H1 (cell line): Measurements from ENCODE around the gene ATP1B3. TPM values are rescaled to one million over a fixed set of nuclear protein-coding genes. Genes with fewer than 3 reads are reported as not detected.

Experiments used
- CTCF ChIA-PET: fragments of 300-600 bp; sonication (Branson Sonifier 250); formaldehyde crosslinking; loops from one replicate; lab custom pipeline; 2021; ENCODE audit not compliant: partially characterized antibody; lab: Charles Lee
- POLR2A ChIA-PET: fragments of 300-600 bp; sonication (Branson Sonifier 250); formaldehyde crosslinking; loops from one replicate; lab custom pipeline; 2021; ENCODE audit warnings: inconsistent platforms; ENCODE audit not compliant: partially characterized antibody; lab: Charles Lee
- DNase-seq, 2 experiments: peaks; one replicate each; pipeline versions ENCODE4 v3.0.0 to v3.0.0-alpha.2; 2010 to 2022; ENCODE audit warnings: low spot score in 2 of 2, low read depth in 1 of 2, mixed read lengths in 1 of 2
- FAIRE-seq: peaks from 2 replicates; lab custom pipeline; 2011; peaks lifted over from hg19 to GRCh38; lab: Jason Lieb, UNC
- H2AFZ ChIP-seq: 2 replicates; pipeline ENCODE4 v1.8.1; 2012; ENCODE audit warnings: low read length, inconsistent platforms
- H2AK5ac ChIP-seq: 2 replicates; pipeline ENCODE4 v1.6.1; 2013; ENCODE audit warnings: low read depth, low read length
- H2BK120ac ChIP-seq: replicated peaks from 2 replicates; pipeline ENCODE3; 2013; ENCODE audit warnings: low read depth, low read length, inconsistent platforms
- H2BK12ac ChIP-seq: 2 replicates; pipeline ENCODE4 v1.6.1; 2013; ENCODE audit warnings: low read depth, low read length
- H2BK15ac ChIP-seq: 2 replicates; pipeline ENCODE4 v1.6.1; 2013; ENCODE audit warnings: low read length
- H2BK20ac ChIP-seq: 2 replicates; pipeline ENCODE4 v1.6.1; 2013; ENCODE audit warnings: low read length
- H2BK5ac ChIP-seq: 2 replicates; pipeline ENCODE4 v1.6.1; 2013; ENCODE audit warnings: low read depth, low read length
- H3K14ac ChIP-seq: 2 replicates; pipeline ENCODE4 v1.6.1; 2013; ENCODE audit warnings: inconsistent platforms; ENCODE audit not compliant: insufficient read length
- H3K18ac ChIP-seq: 2 replicates; pipeline ENCODE4 v1.6.1; 2013; ENCODE audit warnings: low read length; ENCODE audit errors: extremely low read depth
- H3K23ac ChIP-seq: 2 replicates; pipeline ENCODE4 v1.6.1; 2013; ENCODE audit warnings: inconsistent platforms; ENCODE audit not compliant: insufficient read length
- H3K23me2 ChIP-seq: 2 replicates; pipeline ENCODE4 v1.6.1; 2013; ENCODE audit warnings: low read depth, low read length
- H3K27ac ChIP-seq: 2 replicates; pipeline ENCODE4 v1.6.1; 2011; ENCODE audit warnings: low read depth, low read length, inconsistent platforms
- H3K27me3 ChIP-seq, 4 experiments: replicated peaks in 1 of 4; 1 replicate in 1 of 4; 2 replicates in 3 of 4; pipeline versions ENCODE4 v1.6.1 to v1.8.1; 2011 to 2013; ENCODE audit warnings: low read length in 3 of 4, mild to moderate bottlenecking in 3 of 4, inconsistent platforms in 2 of 4, mixed read lengths in 2 of 4, moderate library complexity in 1 of 4; ENCODE audit not compliant: control insufficient read depth in 3 of 4, insufficient read depth in 3 of 4; ENCODE audit errors: extremely low read depth in 1 of 4
- H3K36me3 ChIP-seq, 4 experiments: 2 replicates each; pipeline versions ENCODE4 v1.6.1 to v1.8.1; 2011 to 2013; ENCODE audit warnings: mild to moderate bottlenecking in 4 of 4, low read length in 3 of 4, moderate library complexity in 2 of 4, control low read depth in 1 of 4, inconsistent platforms in 1 of 4; ENCODE audit not compliant: insufficient read depth in 4 of 4, control insufficient read depth in 2 of 4
- H3K4ac ChIP-seq: replicated peaks from 2 replicates; pipeline ENCODE3; 2013; ENCODE audit warnings: low read length, low read depth, mixed read lengths, inconsistent platforms; ENCODE audit not compliant: insufficient read length
- H3K4me1 ChIP-seq, 4 experiments: replicated peaks in 1 of 4; 1 replicate in 1 of 4; 2 replicates in 3 of 4; pipeline versions ENCODE4 v1.6.1 to v1.8.1; 2011 to 2013; ENCODE audit warnings: low read length in 3 of 4, inconsistent platforms in 2 of 4, mixed read lengths in 1 of 4; ENCODE audit not compliant: insufficient read depth in 4 of 4, control insufficient read depth in 3 of 4
- H3K4me2 ChIP-seq, 2 experiments: 2 replicates each; pipeline versions ENCODE4 v1.6.1 to v1.8.1; 2011 to 2013; ENCODE audit warnings: low read depth in 2 of 2, low read length in 2 of 2, control low read depth in 1 of 2, inconsistent platforms in 1 of 2, mild to moderate bottlenecking in 1 of 2; ENCODE audit not compliant: insufficient read depth in 1 of 2
- H3K4me3 ChIP-seq, 4 experiments: fragments of 200-600, 300-600 bp in 1 of 4; sonication (generic), shearing (Covaris generic), sonication (Bioruptor Twin) in 1 of 4; 2 replicates each; pipeline versions ENCODE4 v1.5.1 to v1.8.1; 2011 to 2016; ENCODE audit warnings: low read length in 4 of 4, low read depth in 3 of 4, control low read depth in 2 of 4, inconsistent platforms in 2 of 4, mild to moderate bottlenecking in 2 of 4, mixed read lengths in 1 of 4, moderate library complexity in 1 of 4; ENCODE audit not compliant: insufficient read depth in 2 of 4; ENCODE audit errors: extremely low read depth in 1 of 4
- H3K56ac ChIP-seq: replicated peaks from 2 replicates; pipeline ENCODE3; 2013; ENCODE audit warnings: low read depth, mild to moderate bottlenecking, mixed read lengths, low read length, inconsistent platforms; ENCODE audit not compliant: insufficient read length
- H3K79me1 ChIP-seq: 2 replicates; pipeline ENCODE4 v1.6.1; 2013; ENCODE audit warnings: low read depth, low read length, control low read depth
- H3K79me2 ChIP-seq, 2 experiments: 2 replicates each; pipeline versions ENCODE4 v1.6.1 to v1.8.1; 2012 to 2013; ENCODE audit warnings: low read length in 2 of 2, mild to moderate bottlenecking in 2 of 2, inconsistent platforms in 1 of 2; ENCODE audit not compliant: insufficient read depth in 2 of 2, control insufficient read depth in 1 of 2
- H3K9ac ChIP-seq, 4 experiments: replicated peaks in 1 of 4; 1 replicate in 1 of 4; 2 replicates in 3 of 4; pipeline versions ENCODE4 v1.6.1 to v1.8.1; 2011 to 2013; ENCODE audit warnings: low read depth in 3 of 4, low read length in 3 of 4, control low read depth in 2 of 4, mild to moderate bottlenecking in 2 of 4, moderate library complexity in 2 of 4, inconsistent platforms in 1 of 4; ENCODE audit errors: extremely low read depth in 1 of 4
- H3K9me3 ChIP-seq, 2 experiments: 2 replicates each; pipeline versions ENCODE4 v1.6.1 to v1.8.1; 2012 to 2013; ENCODE audit warnings: mild to moderate bottlenecking in 2 of 2, moderate library complexity in 2 of 2, control low read depth in 1 of 2, inconsistent platforms in 1 of 2, low read depth in 1 of 2, low read length in 1 of 2, mixed read lengths in 1 of 2; ENCODE audit not compliant: insufficient read depth in 2 of 2
- H4K20me1 ChIP-seq, 2 experiments: replicated peaks in 1 of 2; 2 replicates each; pipeline versions ENCODE3 to v1.8.1; 2011 to 2013; ENCODE audit warnings: inconsistent platforms in 2 of 2, low read length in 2 of 2, mild to moderate bottlenecking in 1 of 2; ENCODE audit not compliant: insufficient read depth in 2 of 2, control insufficient read depth in 1 of 2
- H4K5ac ChIP-seq: 2 replicates; pipeline ENCODE4 v1.6.1; 2013; ENCODE audit warnings: low read length, low read depth, mixed read lengths, inconsistent platforms; ENCODE audit not compliant: insufficient read length
- H4K8ac ChIP-seq: 2 replicates; pipeline ENCODE4 v1.8.0; 2013; ENCODE audit warnings: mild to moderate bottlenecking, moderate library complexity, low read length, inconsistent platforms; ENCODE audit not compliant: insufficient read depth; ENCODE audit errors: extremely low read depth
- H4K91ac ChIP-seq: replicated peaks from 2 replicates; pipeline ENCODE3; 2013; ENCODE audit warnings: low read length, mixed read lengths, inconsistent platforms; ENCODE audit not compliant: insufficient read length
- BCL11A ChIP-seq, 2 experiments: IDR thresholded peaks; one replicate each; pipeline ENCODE4 v1.6.1; 2011; ENCODE audit warnings: low read depth in 2 of 2, low read length in 2 of 2, mild to moderate bottlenecking in 2 of 2
- WGBS, 2 experiments: shearing (Covaris generic) in 1 of 2; methylation state at CpG; one replicate each; pipeline versions ENCODE4 v1.1.6 to v1.1.7; 2013 to 2015; ENCODE audit warnings: low lambda C conversion rate in 2 of 2, mixed read lengths in 2 of 2, inconsistent platforms in 1 of 2, low coverage in 1 of 2, missing lambda C conversion rate in 1 of 2; ENCODE audit not compliant: insufficient replicate concordance in 2 of 2, insufficient coverage in 1 of 2, insufficient read length in 1 of 2; ENCODE audit errors: extremely low coverage in 1 of 2, missing lambda C conversion rate in 1 of 2; 5-methylcytosine and 5-hydroxymethylcytosine counted together
- polyA plus RNA-seq, 7 experiments: library from polyadenylated mRNA; depleted of rRNA in 3 of 7; stranded (reverse) in 5 of 7; unstranded in 2 of 7; fragments of >200 nt in 5 of 7; fragments of 200-250 nt in 2 of 7; gene quantifications; 1 replicate in 5 of 7; 2 replicates in 1 of 7; 4 replicates in 1 of 7; pipeline versions ENCODE4 v1.2.1 to v1.2.3, GENCODE V29; 2011 to 2013; ENCODE audit warnings: missing spikeins in 2 of 7, mixed read lengths in 2 of 7
- total RNA-seq: library from RNA; stranded (reverse); fragmentation: NEBNext Ultra II Directional; extraction: Animal tissue kit (Norgen Biotek cat#: 25700); gene quantifications from 2 replicates; pipeline ENCODE4 v1.2.1, GENCODE V29; 2021

The ATP1B3 gene
- total and polyA plus RNA-seq, 2 of the 8 experiments (the other 6 are each of a cell fraction or from before 2014, with no cell fraction given), result 233 to 342 TPM

- Histone ChIP-seq H2BK20ac (no peak overlapping the region), H3K56ac (no peak overlapping the region), H4K91ac (no peak overlapping the region), H4K20me1 (no peaks in the 10 kb centered on the region), H2AK5ac (no peak overlapping the region), H3K27me3 (no peaks in the 10 kb centered on the region), H3K4me3 (no peak overlapping the region), H2BK12ac (no peak overlapping the region), H3K23ac (no peak overlapping the region), H3K79me2 (no peaks in the 10 kb centered on the region), H4K8ac (no peak overlapping the region), H3K14ac (no peak overlapping the region), H3K9ac (no peak overlapping the region), H3K18ac (no peak overlapping the region), H3K79me1 (no peaks in the 10 kb centered on the region), H4K5ac (no peak overlapping the region), H2BK120ac (no peak overlapping the region), H2AFZ (no peak overlapping the region), H2BK5ac (no peak overlapping the region), H3K36me3 (peaks cover 2 to 57% (median 39%) of the 10 kb centered on the region in 4 experiments; a peak in 6 of 8 replicates), H3K4ac (no peak overlapping the region), H3K23me2 (no peaks in the 10 kb centered on the region), H2BK15ac (no peak overlapping the region), H3K4me1 (no peaks in the 10 kb centered on the region), H3K9me3 (no peaks in the 10 kb centered on the region), H3K4me2 (no peak overlapping the region), H3K27ac (no peak overlapping the region)
- 87% methylated on average over 6 of the region's 6 CpGs; no CpG with 5 or more reads in 1 of the 2 experiments for WGBS, 2 experiments
- CTCF ChIA-PET, result interaction anchor here (0.8 to 1.9 kb wide), 4 partner anchors 9 to 18 kb away, joined by 3 to 4 read pairs (median 4); no protein-coding TSS in a partner anchor
- no peak for DNase-seq
- FAIRE-seq, result no peak
- POLR2A ChIA-PET, result interaction anchor here (0.6 kb wide), 1 partner anchor 30 kb away, joined by 3 read pairs; no protein-coding TSS in a partner anchor
- TF ChIP-seq BCL11A (IDR thresholded peaks at IDR 0.05; ENCODE audit: low read depth in 2 of 2, low read length in 2 of 2), result no peak
These were observed 78.7 kb downstream of the ATP1B3 start for GRCh38 chr3:141955175-141955574.
